K562 (cell line): ENCODE measurements around the gene TMEM184A. TPM values are rescaled to one million over a fixed set of nuclear protein-coding genes. Genes with fewer than 3 reads are reported as not detected.

Experiments
- BCOR ChIP-seq: fragments of 450-650 bp; IDR thresholded peaks from 2 replicates; pipeline ENCODE4 v1.6.1; 2016
- CBX3 ChIP-seq, 2 experiments: IDR thresholded peaks; 1 replicate in 1 of 2; 2 replicates in 1 of 2; pipeline ENCODE4 v1.6.1; 2012; ENCODE audit warnings: inconsistent platforms in 2 of 2, low read length in 2 of 2, borderline replicate concordance in 1 of 2, control low read depth in 1 of 2
- FOXK2 ChIP-seq, 2 experiments: fragments of 450-650 bp; IDR thresholded peaks in 1 of 2; conservative IDR thresholded peaks in 1 of 2; 2 replicates each; pipeline ENCODE4 v1.6.1; 2016; ENCODE audit warnings: low read depth in 2 of 2, mild to moderate bottlenecking in 1 of 2
- IFI16 ChIP-seq: fragments of 250-450 bp; sonication (Bioruptor Pico); IDR thresholded peaks from 2 replicates; pipeline ENCODE4 v2.1.2; 2022; ENCODE audit warnings: mild to moderate bottlenecking, inconsistent platforms
- NFE2L1 ChIP-seq: fragments of 450-650 bp; IDR thresholded peaks from 2 replicates; pipeline ENCODE4 v1.6.1; 2016; ENCODE audit warnings: missing genetic modification characterization, low read depth, mild to moderate bottlenecking, missing compliant biosample characterization, moderate library complexity, borderline replicate concordance
- RBFOX2 ChIP-seq: fragments of 200-400 bp; formaldehyde crosslinking; IDR thresholded peaks from 2 replicates; pipeline ENCODE4 v1.6.1; 2017; ENCODE audit warnings: low read depth, mild to moderate bottlenecking, low read length, moderate library complexity
- SMARCE1 ChIP-seq: fragments of 450-650 bp; IDR thresholded peaks from 2 replicates; pipeline ENCODE4 v1.7.1; 2016; ENCODE audit warnings: mild to moderate bottlenecking
- SREBF2 ChIP-seq: sonication (generic); formaldehyde crosslinking; IDR thresholded peaks from 2 replicates; pipeline ENCODE4 v1.4.0; 2020; ENCODE audit warnings: mild to moderate bottlenecking, missing genetic modification reagents
- ZNF143 ChIP-seq: sonication (generic); formaldehyde crosslinking; IDR thresholded peaks from 2 replicates; pipeline ENCODE4 v1.9.0; 2022; ENCODE audit warnings: mild to moderate bottlenecking, missing genetic modification reagents
- ZNF217 ChIP-seq: sonication (generic); formaldehyde crosslinking; IDR thresholded peaks from 2 replicates; pipeline ENCODE4 v1.8.0; 2022; ENCODE audit warnings: mild to moderate bottlenecking, missing genetic modification reagents
- polyA plus RNA-seq, 8 experiments: library from polyadenylated mRNA; depleted of rRNA in 4 of 8; stranded (reverse) in 5 of 8; unstranded in 3 of 8; fragments of >200 nt; fragmentation: Nextera tagmentation in 2 of 8; fragmentation: Illumina TruSeq in 1 of 8; extraction: Ambion mirVana in 2 of 8; extraction: Trizol in 1 of 8; gene quantifications; 2 replicates each; pipeline versions ENCODE4 v1.2.1 to v1.2.3, GENCODE V29; 2011 to 2014; ENCODE audit warnings: inconsistent platforms in 1 of 8, missing spikeins in 1 of 8
- total RNA-seq, 7 experiments: library from RNA; depleted of rRNA in 6 of 7; stranded (reverse); fragments of >200 nt in 6 of 7; fragmentation: Illumina TruSeq in 2 of 7; extraction: Trizol in 2 of 7; gene quantifications; 2 replicates each; pipeline versions ENCODE4 v1.2.1 to v1.2.3, GENCODE V29; 2011 to 2021; ENCODE audit warnings: low replicate concordance in 1 of 7
- TF ChIP-seq, protein P1 (sequence below), 2 experiments: fragments of 150-350 bp in 1 of 2; IDR thresholded peaks; 2 replicates each; pipeline ENCODE4 v1.6.1; 2012 to 2016; ENCODE audit warnings: low read depth in 2 of 2, low read length in 2 of 2, mild to moderate bottlenecking in 1 of 2, moderate library complexity in 1 of 2
- TF ChIP-seq, protein P2 (sequence below): fragments of 250-450 bp; sonication (Bioruptor Pico); IDR thresholded peaks from 2 replicates; pipeline ENCODE4 v1.8.0; 2022; ENCODE audit warnings: inconsistent platforms
- TF ChIP-seq, protein P3 (sequence below), 2 experiments: fragments of 200-800 bp in 1 of 2; sonication (Bioruptor generic) in 1 of 2; sonication (generic) in 1 of 2; formaldehyde crosslinking in 1 of 2; IDR thresholded peaks in 1 of 2; conservative IDR thresholded peaks in 1 of 2; 2 replicates each; pipeline versions ENCODE4 v1.5.0 to v1.6.1; 2016 to 2020; ENCODE audit warnings: missing compliant biosample characterization in 1 of 2, missing genetic modification characterization in 1 of 2, missing genetic modification reagents in 1 of 2
- TF ChIP-seq, protein P4 (sequence below): fragments of 450-650 bp; IDR thresholded peaks from 2 replicates; pipeline ENCODE4 v1.6.1; 2017; ENCODE audit warnings: antibody characterized with exemption, mild to moderate bottlenecking

TMEM184A gene
- total and polyA plus RNA-seq, 9 of the 15 experiments (the other 6 are each of a cell fraction or from before 2014, with no cell fraction given), result 0.10 to 0.18 (median 0.11) TPM; not detected in 6

DNA sequence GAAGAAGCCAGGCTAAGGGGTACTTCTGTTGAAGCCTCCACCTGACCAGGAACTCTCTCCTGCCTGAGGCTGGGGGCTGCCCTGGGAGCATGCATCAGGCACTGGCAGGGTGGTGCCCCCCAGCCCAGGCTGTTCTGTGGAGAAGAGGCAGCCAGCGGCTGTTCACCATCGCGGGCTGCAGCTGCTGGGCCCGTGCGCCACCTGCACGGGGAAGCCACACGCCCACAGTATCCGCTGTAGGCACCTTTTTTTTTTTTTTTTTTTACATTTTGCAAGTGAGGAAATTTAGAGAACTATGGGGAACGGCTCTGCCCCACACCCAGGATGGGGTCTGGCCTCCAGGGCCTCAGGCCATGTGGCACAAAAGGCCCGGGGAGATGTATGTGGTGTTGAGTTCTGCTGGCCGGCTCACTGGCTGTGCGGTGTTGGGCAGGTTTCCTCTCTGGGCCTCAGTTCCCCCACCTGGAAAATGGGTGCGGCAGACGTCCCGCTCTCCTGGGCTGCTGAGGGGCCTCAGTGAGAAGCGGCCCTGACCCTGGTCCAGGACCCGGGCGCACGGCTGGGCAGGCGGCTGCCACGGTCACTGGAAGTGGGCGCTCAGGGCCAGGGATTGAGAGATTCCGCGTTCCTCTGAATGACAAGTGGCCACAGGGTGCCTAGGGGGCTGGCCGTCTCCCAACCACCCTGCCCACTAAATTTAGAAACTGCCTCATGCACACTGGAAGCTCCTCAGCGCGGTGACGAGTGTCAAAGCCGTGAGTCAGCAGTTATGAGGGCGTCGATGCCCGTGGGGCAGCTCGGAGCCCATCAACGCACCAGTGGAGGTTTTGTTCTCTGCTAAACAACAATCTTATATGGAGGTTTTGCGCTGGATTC is 43.0 kb downstream of the TMEM184A start (continued):
- 0 out of 3 replicates have a peak, but pooled peaks of 1 of the 2 experiments have one; percentile 16 for TF ChIP-seq CBX3 (IDR thresholded peaks at IDR 0.05; ENCODE audit: borderline replicate concordance in 1 of 2, low read length in 2 of 2)
- TF ChIP-seq, protein P1, sequence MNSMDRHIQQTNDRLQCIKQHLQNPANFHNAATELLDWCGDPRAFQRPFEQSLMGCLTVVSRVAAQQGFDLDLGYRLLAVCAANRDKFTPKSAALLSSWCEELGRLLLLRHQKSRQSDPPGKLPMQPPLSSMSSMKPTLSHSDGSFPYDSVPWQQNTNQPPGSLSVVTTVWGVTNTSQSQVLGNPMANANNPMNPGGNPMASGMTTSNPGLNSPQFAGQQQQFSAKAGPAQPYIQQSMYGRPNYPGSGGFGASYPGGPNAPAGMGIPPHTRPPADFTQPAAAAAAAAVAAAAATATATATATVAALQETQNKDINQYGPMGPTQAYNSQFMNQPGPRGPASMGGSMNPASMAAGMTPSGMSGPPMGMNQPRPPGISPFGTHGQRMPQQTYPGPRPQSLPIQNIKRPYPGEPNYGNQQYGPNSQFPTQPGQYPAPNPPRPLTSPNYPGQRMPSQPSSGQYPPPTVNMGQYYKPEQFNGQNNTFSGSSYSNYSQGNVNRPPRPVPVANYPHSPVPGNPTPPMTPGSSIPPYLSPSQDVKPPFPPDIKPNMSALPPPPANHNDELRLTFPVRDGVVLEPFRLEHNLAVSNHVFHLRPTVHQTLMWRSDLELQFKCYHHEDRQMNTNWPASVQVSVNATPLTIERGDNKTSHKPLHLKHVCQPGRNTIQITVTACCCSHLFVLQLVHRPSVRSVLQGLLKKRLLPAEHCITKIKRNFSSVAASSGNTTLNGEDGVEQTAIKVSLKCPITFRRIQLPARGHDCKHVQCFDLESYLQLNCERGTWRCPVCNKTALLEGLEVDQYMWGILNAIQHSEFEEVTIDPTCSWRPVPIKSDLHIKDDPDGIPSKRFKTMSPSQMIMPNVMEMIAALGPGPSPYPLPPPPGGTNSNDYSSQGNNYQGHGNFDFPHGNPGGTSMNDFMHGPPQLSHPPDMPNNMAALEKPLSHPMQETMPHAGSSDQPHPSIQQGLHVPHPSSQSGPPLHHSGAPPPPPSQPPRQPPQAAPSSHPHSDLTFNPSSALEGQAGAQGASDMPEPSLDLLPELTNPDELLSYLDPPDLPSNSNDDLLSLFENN (IDR thresholded peaks at IDR 0.05; ENCODE audit: low read depth in 2 of 2, low read length in 2 of 2), result no peak
- peak; percentile 57; the same call in 1 of the 2 replicates for TF ChIP-seq BCOR
- no peak for TF ChIP-seq ZNF217 (CRISPR knock-in tag)
- TF ChIP-seq IFI16 (CRISPR knock-in tag), result no peak
- TF ChIP-seq, protein P2, sequence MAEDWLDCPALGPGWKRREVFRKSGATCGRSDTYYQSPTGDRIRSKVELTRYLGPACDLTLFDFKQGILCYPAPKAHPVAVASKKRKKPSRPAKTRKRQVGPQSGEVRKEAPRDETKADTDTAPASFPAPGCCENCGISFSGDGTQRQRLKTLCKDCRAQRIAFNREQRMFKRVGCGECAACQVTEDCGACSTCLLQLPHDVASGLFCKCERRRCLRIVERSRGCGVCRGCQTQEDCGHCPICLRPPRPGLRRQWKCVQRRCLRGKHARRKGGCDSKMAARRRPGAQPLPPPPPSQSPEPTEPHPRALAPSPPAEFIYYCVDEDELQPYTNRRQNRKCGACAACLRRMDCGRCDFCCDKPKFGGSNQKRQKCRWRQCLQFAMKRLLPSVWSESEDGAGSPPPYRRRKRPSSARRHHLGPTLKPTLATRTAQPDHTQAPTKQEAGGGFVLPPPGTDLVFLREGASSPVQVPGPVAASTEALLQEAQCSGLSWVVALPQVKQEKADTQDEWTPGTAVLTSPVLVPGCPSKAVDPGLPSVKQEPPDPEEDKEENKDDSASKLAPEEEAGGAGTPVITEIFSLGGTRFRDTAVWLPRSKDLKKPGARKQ (CRISPR knock-in tag), result no peak
- TF ChIP-seq RBFOX2, result peak; percentile 36; the same call in 1 of the 2 replicates
- 0 out of 2 replicates have a peak, but pooled peaks have one; percentile 23 for TF ChIP-seq ZNF143
- TF ChIP-seq, protein P3, sequence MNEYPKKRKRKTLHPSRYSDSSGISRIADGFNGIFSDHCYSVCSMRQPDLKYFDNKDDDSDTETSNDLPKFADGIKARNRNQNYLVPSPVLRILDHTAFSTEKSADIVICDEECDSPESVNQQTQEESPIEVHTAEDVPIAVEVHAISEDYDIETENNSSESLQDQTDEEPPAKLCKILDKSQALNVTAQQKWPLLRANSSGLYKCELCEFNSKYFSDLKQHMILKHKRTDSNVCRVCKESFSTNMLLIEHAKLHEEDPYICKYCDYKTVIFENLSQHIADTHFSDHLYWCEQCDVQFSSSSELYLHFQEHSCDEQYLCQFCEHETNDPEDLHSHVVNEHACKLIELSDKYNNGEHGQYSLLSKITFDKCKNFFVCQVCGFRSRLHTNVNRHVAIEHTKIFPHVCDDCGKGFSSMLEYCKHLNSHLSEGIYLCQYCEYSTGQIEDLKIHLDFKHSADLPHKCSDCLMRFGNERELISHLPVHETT (CRISPR knock-in tag; conservative IDR thresholded peaks at IDR 0.05 in 1 of 2, IDR thresholded peaks at IDR 0.05 in 1 of 2), result peak in 1 of 2 experiments; percentile 63; a peak in 1 of 4 replicates
- TF ChIP-seq, protein P4, sequence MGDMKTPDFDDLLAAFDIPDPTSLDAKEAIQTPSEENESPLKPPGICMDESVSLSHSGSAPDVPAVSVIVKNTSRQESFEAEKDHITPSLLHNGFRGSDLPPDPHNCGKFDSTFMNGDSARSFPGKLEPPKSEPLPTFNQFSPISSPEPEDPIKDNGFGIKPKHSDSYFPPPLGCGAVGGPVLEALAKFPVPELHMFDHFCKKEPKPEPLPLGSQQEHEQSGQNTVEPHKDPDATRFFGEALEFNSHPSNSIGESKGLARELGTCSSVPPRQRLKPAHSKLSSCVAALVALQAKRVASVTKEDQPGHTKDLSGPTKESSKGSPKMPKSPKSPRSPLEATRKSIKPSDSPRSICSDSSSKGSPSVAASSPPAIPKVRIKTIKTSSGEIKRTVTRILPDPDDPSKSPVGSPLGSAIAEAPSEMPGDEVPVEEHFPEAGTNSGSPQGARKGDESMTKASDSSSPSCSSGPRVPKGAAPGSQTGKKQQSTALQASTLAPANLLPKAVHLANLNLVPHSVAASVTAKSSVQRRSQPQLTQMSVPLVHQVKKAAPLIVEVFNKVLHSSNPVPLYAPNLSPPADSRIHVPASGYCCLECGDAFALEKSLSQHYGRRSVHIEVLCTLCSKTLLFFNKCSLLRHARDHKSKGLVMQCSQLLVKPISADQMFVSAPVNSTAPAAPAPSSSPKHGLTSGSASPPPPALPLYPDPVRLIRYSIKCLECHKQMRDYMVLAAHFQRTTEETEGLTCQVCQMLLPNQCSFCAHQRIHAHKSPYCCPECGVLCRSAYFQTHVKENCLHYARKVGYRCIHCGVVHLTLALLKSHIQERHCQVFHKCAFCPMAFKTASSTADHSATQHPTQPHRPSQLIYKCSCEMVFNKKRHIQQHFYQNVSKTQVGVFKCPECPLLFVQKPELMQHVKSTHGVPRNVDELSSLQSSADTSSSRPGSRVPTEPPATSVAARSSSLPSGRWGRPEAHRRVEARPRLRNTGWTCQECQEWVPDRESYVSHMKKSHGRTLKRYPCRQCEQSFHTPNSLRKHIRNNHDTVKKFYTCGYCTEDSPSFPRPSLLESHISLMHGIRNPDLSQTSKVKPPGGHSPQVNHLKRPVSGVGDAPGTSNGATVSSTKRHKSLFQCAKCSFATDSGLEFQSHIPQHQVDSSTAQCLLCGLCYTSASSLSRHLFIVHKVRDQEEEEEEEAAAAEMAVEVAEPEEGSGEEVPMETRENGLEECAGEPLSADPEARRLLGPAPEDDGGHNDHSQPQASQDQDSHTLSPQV, result peak; percentile 78; the same call in 1 of the 2 replicates
- TF ChIP-seq NFE2L1, result peak; percentile 79
- TF ChIP-seq SMARCE1, result 0 out of 2 replicates have a peak, but pooled peaks have one; percentile 10
- no peak for TF ChIP-seq FOXK2 (conservative IDR thresholded peaks at IDR 0.05 in 1 of 2, IDR thresholded peaks at IDR 0.05 in 1 of 2; ENCODE audit: low read depth in 2 of 2)
- no peak for TF ChIP-seq SREBF2
